HepG2 (cell line): ENCODE results near the gene SLC4A11. TPM values are rescaled to one million over a fixed set of nuclear protein-coding genes. Genes with fewer than 3 reads are reported as not detected.
A peak's percentile ranks its signal among the peaks of the same experiment; 100 is the strongest.

Experiments
- ARHGAP35 ChIP-seq: sonication (generic); formaldehyde crosslinking; IDR thresholded peaks from 2 replicates; pipeline ENCODE4 v1.9.0; 2022; ENCODE audit warnings: mild to moderate bottlenecking, inconsistent platforms, moderate library complexity, missing genetic modification reagents, borderline replicate concordance
- ATF6 ChIP-seq: sonication (generic); formaldehyde crosslinking; conservative IDR thresholded peaks from 2 replicates; pipeline ENCODE4 v1.4.0; 2020; ENCODE audit warnings: missing genetic modification reagents
- ATF7-NPFF ChIP-seq: sonication (generic); formaldehyde crosslinking; IDR thresholded peaks from 2 replicates; pipeline ENCODE4 v1.8.1; 2023; ENCODE audit warnings: mild to moderate bottlenecking, low read depth, missing genetic modification reagents, moderate library complexity
- ATM ChIP-seq: fragments of 450-650 bp; IDR thresholded peaks from 2 replicates; pipeline ENCODE4 v1.7.1; 2017; ENCODE audit warnings: mild to moderate bottlenecking, borderline replicate concordance
- CCDC6 ChIP-seq: sonication (generic); formaldehyde crosslinking; IDR thresholded peaks from 2 replicates; pipeline ENCODE4 v1.8.1; 2022; ENCODE audit warnings: mild to moderate bottlenecking, missing genetic modification reagents, moderate library complexity
- FOXA1 ChIP-seq, 2 experiments: fragments of 450-650 bp in 1 of 2; sonication (generic) in 1 of 2; formaldehyde crosslinking in 1 of 2; IDR thresholded peaks; 2 replicates each; pipeline versions ENCODE4 v1.4.0 to v1.6.1; 2016 to 2020; ENCODE audit warnings: missing genetic modification reagents in 1 of 2
- FOXK2 ChIP-seq: fragments of 450-650 bp; IDR thresholded peaks from 2 replicates; pipeline ENCODE4 v1.6.1; 2016
- HMGA1 ChIP-seq: sonication (generic); formaldehyde crosslinking; conservative IDR thresholded peaks from 2 replicates; pipeline ENCODE4 v1.4.0; 2020; ENCODE audit warnings: missing genetic modification reagents
- HNRNPH1 ChIP-seq: fragments of 200-400 bp; formaldehyde crosslinking; optimal IDR thresholded peaks from 2 replicates; pipeline ENCODE3; 2017; ENCODE audit warnings: mild to moderate bottlenecking, low read depth, low read length
- KLF6 ChIP-seq: IDR thresholded peaks from 2 replicates; pipeline ENCODE4 v1.8.0; 2016; ENCODE audit warnings: missing biosample characterization, missing genetic modification reagents
- MAZ ChIP-seq, 2 experiments: sonication (generic) in 1 of 2; formaldehyde crosslinking in 1 of 2; IDR thresholded peaks; 2 replicates each; pipeline versions ENCODE4 v1.5.0 to v1.6.1; 2012 to 2020; ENCODE audit warnings: low read depth in 2 of 2, mild to moderate bottlenecking in 2 of 2, borderline replicate concordance in 1 of 2, improper control_type of control experiment in 1 of 2, low read length in 1 of 2, missing genetic modification reagents in 1 of 2, moderate library complexity in 1 of 2
- NFKBIZ ChIP-seq: IDR thresholded peaks from 2 replicates; pipeline ENCODE4 v1.6.1; 2018; ENCODE audit warnings: missing genetic modification reagents, missing compliant biosample characterization
- RARA ChIP-seq: IDR thresholded peaks from 2 replicates; pipeline ENCODE4 v1.6.1; 2016; ENCODE audit warnings: missing genetic modification reagents, missing compliant biosample characterization
- TAF15 ChIP-seq: fragments of 200-400 bp; formaldehyde crosslinking; IDR thresholded peaks from one replicate; pipeline ENCODE4 v1.6.1; 2018; ENCODE audit warnings: mild to moderate bottlenecking, low read depth, low read length; ENCODE audit not compliant: poor library complexity, severe bottlenecking
- ZBTB38 ChIP-seq: sonication (generic); formaldehyde crosslinking; IDR thresholded peaks from 2 replicates; pipeline ENCODE4 v1.5.1; 2020; ENCODE audit warnings: mild to moderate bottlenecking, missing genetic modification reagents
- ZBTB8A ChIP-seq: sonication (generic); formaldehyde crosslinking; IDR thresholded peaks from 2 replicates; pipeline ENCODE4 v1.4.0; 2020; ENCODE audit warnings: mild to moderate bottlenecking, low read depth, missing genetic modification reagents, borderline replicate concordance
- ZFP90 ChIP-seq: sonication (generic); formaldehyde crosslinking; IDR thresholded peaks from 2 replicates; pipeline ENCODE4 v1.8.0; 2022; ENCODE audit warnings: missing genetic modification reagents, mild to moderate bottlenecking, inconsistent platforms, borderline replicate concordance
- ZNF10 ChIP-seq: sonication (generic); formaldehyde crosslinking; IDR thresholded peaks from 2 replicates; pipeline ENCODE4 v1.4.0; 2020; ENCODE audit warnings: mild to moderate bottlenecking, low read depth, missing genetic modification reagents, borderline replicate concordance
- ZNF256 ChIP-seq: sonication (generic); formaldehyde crosslinking; conservative IDR thresholded peaks from 2 replicates; pipeline ENCODE4 v1.4.0; 2020; ENCODE audit warnings: missing genetic modification reagents
- ZNF549 ChIP-seq: sonication (generic); formaldehyde crosslinking; IDR thresholded peaks from 2 replicates; pipeline ENCODE4 v1.5.0; 2020; ENCODE audit warnings: missing genetic modification reagents
- ZNF552 ChIP-seq: sonication (generic); formaldehyde crosslinking; IDR thresholded peaks from 2 replicates; pipeline ENCODE4 v1.9.0; 2022; ENCODE audit warnings: missing genetic modification reagents, mild to moderate bottlenecking, borderline replicate concordance
- ZNF562 ChIP-seq: sonication (generic); formaldehyde crosslinking; IDR thresholded peaks from 2 replicates; pipeline ENCODE4 v1.8.0; 2022; ENCODE audit warnings: missing genetic modification reagents, borderline replicate concordance
- ZNF574 ChIP-seq: sonication (generic); formaldehyde crosslinking; IDR thresholded peaks from 2 replicates; pipeline ENCODE4 v1.4.0; 2020; ENCODE audit warnings: missing genetic modification reagents
- polyA plus RNA-seq, 8 experiments: library from polyadenylated mRNA; depleted of rRNA in 3 of 8; stranded (reverse) in 7 of 8; unstranded in 1 of 8; fragments of >200 nt; fragmentation: Illumina TruSeq in 4 of 8; extraction: Trizol in 4 of 8; gene quantifications; 2 replicates each; pipeline versions ENCODE4 v1.2.1 to v1.2.3, GENCODE V29; 2011 to 2016; ENCODE audit warnings: low read depth in 4 of 8, missing spikeins in 1 of 8, mixed read lengths in 1 of 8; ENCODE audit not compliant: insufficient read depth in 1 of 8
- total RNA-seq, 5 experiments: library from RNA; depleted of rRNA; stranded (reverse); fragments of >200 nt; fragmentation: Illumina TruSeq; extraction: Trizol; gene quantifications; 2 replicates each; pipeline ENCODE4 v1.2.3, GENCODE V29; 2016; ENCODE audit warnings: low read depth in 1 of 5

The SLC4A11 gene
- total and polyA plus RNA-seq, 2 of the 13 experiments (the other 11 are each of a cell fraction or from before 2014, with no cell fraction given): 3.9 to 27.0 TPM

- TF ChIP-seq CCDC6 (CRISPR knock-in tag) (peak; percentile 64; the same call in 1 of the 2 replicates), ZFP90 (CRISPR knock-in tag) (peak; percentile 69; the same call in 1 of the 2 replicates), ZNF552 (CRISPR knock-in tag) (no peak), ZBTB8A (CRISPR knock-in tag) (no peak), FOXK2 (no peak), ZNF256 (CRISPR knock-in tag) (peak; percentile 77), ZNF562 (CRISPR knock-in tag) (no peak), TAF15 (peak; percentile 3), HNRNPH1 (no peak), ZNF10 (no peak), ZBTB38 (CRISPR knock-in tag) (peak; percentile 29; the same call in 1 of the 2 replicates), NFKBIZ (CRISPR knock-in tag) (no peak), ZNF574 (peak; percentile 6; the same call in 1 of the 2 replicates), KLF6 (CRISPR knock-in tag) (no peak), ATF6 (CRISPR knock-in tag) (no peak), RARA (CRISPR knock-in tag) (0 out of 2 replicates have a peak, but pooled peaks have one; percentile 15), FOXA1 (IDR thresholded peaks at IDR 0.05) (no peak), FOXA1 (CRISPR knock-in tag; IDR thresholded peaks at IDR 0.05) (no peak), MAZ (IDR thresholded peaks at IDR 0.05; ENCODE audit: borderline replicate concordance, low read depth, low read length) (no peak), MAZ (CRISPR knock-in tag; IDR thresholded peaks at IDR 0.05; ENCODE audit: low read depth) (no peak; the same call in none of the 2 replicates), ARHGAP35 (no peak), ATF7-NPFF (CRISPR knock-in tag) (peak; percentile 80), ZNF549 (CRISPR knock-in tag) (no peak), HMGA1 (CRISPR knock-in tag) (no peak), ATM (no peak)
Observed at GRCh38 chr20:3239026-3239866, at the start of gene SLC4A11 (continued).
